ENCODE measurements around the gene SMAD4. TPM values are rescaled to one million over a fixed set of nuclear protein-coding genes. Genes with fewer than 3 reads are reported as not detected.

SMAD4 gene
- total RNA-seq, 1 experiment from 2014 or later, result 96.3 TPM

DNA sequence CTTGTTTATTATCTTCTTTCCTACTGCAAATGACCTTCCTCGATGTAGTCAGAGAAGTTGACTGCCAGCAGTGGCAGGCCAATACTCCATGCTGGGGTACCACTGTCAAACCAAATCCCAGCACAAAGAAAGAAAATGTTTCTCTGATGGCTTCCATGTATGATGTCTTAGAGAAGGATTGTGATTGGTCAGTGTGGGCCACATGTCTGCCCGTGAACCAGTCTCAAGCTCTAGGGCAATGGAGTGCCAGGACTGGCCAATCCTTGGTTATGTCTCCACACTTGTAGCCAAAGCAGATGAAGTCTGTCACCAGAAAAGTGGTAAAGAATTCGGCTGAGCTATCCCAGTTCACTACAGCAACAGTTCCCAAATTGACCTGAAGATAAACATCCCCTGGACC lies 17.6 kb upstream of the SMAD4 start:
- ChIA-PET CTCF (no interaction called here), RAD21 (ENCODE audit: low non-redundant PET in 1 of 2, low total read pairs in 2 of 2, uncharacterized antibody in 2 of 2, unreplicated experiment in 2 of 2) (no interaction called here), POLR2A (no interaction called here)
- H3K4me3 ChIP-seq (replicated peaks in 1 of 2; ENCODE audit: low read depth in 1 of 2, low read length in 2 of 2), result no peak overlapping the region
- TF ChIP-seq, protein P1, sequence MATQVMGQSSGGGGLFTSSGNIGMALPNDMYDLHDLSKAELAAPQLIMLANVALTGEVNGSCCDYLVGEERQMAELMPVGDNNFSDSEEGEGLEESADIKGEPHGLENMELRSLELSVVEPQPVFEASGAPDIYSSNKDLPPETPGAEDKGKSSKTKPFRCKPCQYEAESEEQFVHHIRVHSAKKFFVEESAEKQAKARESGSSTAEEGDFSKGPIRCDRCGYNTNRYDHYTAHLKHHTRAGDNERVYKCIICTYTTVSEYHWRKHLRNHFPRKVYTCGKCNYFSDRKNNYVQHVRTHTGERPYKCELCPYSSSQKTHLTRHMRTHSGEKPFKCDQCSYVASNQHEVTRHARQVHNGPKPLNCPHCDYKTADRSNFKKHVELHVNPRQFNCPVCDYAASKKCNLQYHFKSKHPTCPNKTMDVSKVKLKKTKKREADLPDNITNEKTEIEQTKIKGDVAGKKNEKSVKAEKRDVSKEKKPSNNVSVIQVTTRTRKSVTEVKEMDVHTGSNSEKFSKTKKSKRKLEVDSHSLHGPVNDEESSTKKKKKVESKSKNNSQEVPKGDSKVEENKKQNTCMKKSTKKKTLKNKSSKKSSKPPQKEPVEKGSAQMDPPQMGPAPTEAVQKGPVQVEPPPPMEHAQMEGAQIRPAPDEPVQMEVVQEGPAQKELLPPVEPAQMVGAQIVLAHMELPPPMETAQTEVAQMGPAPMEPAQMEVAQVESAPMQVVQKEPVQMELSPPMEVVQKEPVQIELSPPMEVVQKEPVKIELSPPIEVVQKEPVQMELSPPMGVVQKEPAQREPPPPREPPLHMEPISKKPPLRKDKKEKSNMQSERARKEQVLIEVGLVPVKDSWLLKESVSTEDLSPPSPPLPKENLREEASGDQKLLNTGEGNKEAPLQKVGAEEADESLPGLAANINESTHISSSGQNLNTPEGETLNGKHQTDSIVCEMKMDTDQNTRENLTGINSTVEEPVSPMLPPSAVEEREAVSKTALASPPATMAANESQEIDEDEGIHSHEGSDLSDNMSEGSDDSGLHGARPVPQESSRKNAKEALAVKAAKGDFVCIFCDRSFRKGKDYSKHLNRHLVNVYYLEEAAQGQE (IDR thresholded peaks at IDR 0.05; ENCODE audit: low read depth), result no peak
- no peak for TF ChIP-seq FOSL1 (IDR thresholded peaks at IDR 0.05; ENCODE audit: low read depth)
- TF ChIP-seq CBX3 (IDR thresholded peaks at IDR 0.05; ENCODE audit: low read depth), result no peak
- no peak for TF ChIP-seq TCF7L2 (IDR thresholded peaks at IDR 0.05; ENCODE audit: borderline replicate concordance, extremely low read depth, insufficient read depth, insufficient read length)
- no peak for TF ChIP-seq EGR1 (IDR thresholded peaks at IDR 0.05; ENCODE audit: low read depth)
- no peak for TF ChIP-seq RAD21 (IDR thresholded peaks at IDR 0.05; ENCODE audit: low read depth)
- TF ChIP-seq SRF (IDR thresholded peaks at IDR 0.05; ENCODE audit: low read depth), result no peak
- no peak for TF ChIP-seq SIN3A (IDR thresholded peaks at IDR 0.05; ENCODE audit: low read depth)
- TF ChIP-seq POLR2A (IDR thresholded peaks at IDR 0.05; ENCODE audit: borderline replicate concordance, extremely low read depth, insufficient read depth, insufficient read length), result no peak
- TF ChIP-seq EZH2phosphoT487 (IDR thresholded peaks at IDR 0.05; ENCODE audit: borderline replicate concordance), result no peak
- TF ChIP-seq, protein P2, sequence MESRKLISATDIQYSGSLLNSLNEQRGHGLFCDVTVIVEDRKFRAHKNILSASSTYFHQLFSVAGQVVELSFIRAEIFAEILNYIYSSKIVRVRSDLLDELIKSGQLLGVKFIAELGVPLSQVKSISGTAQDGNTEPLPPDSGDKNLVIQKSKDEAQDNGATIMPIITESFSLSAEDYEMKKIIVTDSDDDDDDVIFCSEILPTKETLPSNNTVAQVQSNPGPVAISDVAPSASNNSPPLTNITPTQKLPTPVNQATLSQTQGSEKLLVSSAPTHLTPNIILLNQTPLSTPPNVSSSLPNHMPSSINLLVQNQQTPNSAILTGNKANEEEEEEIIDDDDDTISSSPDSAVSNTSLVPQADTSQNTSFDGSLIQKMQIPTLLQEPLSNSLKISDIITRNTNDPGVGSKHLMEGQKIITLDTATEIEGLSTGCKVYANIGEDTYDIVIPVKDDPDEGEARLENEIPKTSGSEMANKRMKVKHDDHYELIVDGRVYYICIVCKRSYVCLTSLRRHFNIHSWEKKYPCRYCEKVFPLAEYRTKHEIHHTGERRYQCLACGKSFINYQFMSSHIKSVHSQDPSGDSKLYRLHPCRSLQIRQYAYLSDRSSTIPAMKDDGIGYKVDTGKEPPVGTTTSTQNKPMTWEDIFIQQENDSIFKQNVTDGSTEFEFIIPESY (IDR thresholded peaks at IDR 0.05; ENCODE audit: extremely low read depth, insufficient replicate concordance, low read length), result no peak
- no peak for TF ChIP-seq CEBPB (IDR thresholded peaks at IDR 0.05; ENCODE audit: low read depth)
- no peak for TF ChIP-seq ZFX (IDR thresholded peaks at IDR 0.05)
- TF ChIP-seq, protein P3, sequence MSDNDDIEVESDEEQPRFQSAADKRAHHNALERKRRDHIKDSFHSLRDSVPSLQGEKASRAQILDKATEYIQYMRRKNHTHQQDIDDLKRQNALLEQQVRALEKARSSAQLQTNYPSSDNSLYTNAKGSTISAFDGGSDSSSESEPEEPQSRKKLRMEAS (IDR thresholded peaks at IDR 0.05), result no peak
- no peak for TF ChIP-seq ZNF274 (IDR thresholded peaks at IDR 0.05; ENCODE audit: low read depth, low read length)
- TF ChIP-seq JUND (IDR thresholded peaks at IDR 0.05), result no peak
- no peak for TF ChIP-seq SP1 (IDR thresholded peaks at IDR 0.05; ENCODE audit: low read depth)
- TF ChIP-seq POLR2AphosphoS5 (IDR thresholded peaks at IDR 0.05; ENCODE audit: low read depth, low read length), result no peak
- TF ChIP-seq, protein P4, sequence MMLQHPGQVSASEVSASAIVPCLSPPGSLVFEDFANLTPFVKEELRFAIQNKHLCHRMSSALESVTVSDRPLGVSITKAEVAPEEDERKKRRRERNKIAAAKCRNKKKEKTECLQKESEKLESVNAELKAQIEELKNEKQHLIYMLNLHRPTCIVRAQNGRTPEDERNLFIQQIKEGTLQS (IDR thresholded peaks at IDR 0.05), result no peak
- TF ChIP-seq ELF1 (IDR thresholded peaks at IDR 0.05; ENCODE audit: borderline replicate concordance, low read depth), result no peak
- no peak for DNase-seq (ENCODE audit: low read depth, low spot score)
- H3K9me2 ChIP-seq (ENCODE audit: insufficient read depth), result no peaks in the 10 kb centered on the region
- no peak overlapping the region for H3K27ac ChIP-seq (ENCODE audit: low read depth, low read length)
- H3K79me2 ChIP-seq (ENCODE audit: insufficient read depth, low read length), result no peaks in the 10 kb centered on the region
- no peaks in the 10 kb centered on the region for H3K9me3 ChIP-seq (ENCODE audit: control insufficient read depth in 1 of 2, insufficient read depth in 1 of 2, low read depth in 1 of 2, low read length in 2 of 2)
- no peaks in the 10 kb centered on the region for H3K36me3 ChIP-seq (ENCODE audit: control insufficient read depth in 1 of 2, insufficient read depth in 2 of 2, low read length in 2 of 2)
- no peak overlapping the region for H3K9ac ChIP-seq (ENCODE audit: low read length)
- ATAC-seq, result no peak
- no peaks in the 10 kb centered on the region for H4K20me1 ChIP-seq (ENCODE audit: insufficient read depth)
- intact Hi-C loops (cut with micrococcal nuclease), result no loop called here
- H3K4me1 ChIP-seq (ENCODE audit: control insufficient read depth in 1 of 2, insufficient read depth in 2 of 2, low read length in 2 of 2), result no peaks in the 10 kb centered on the region
- no peak overlapping the region for H2AFZ ChIP-seq (ENCODE audit: low read depth, low read length, poor library complexity, severe bottlenecking)
- no peaks in the 10 kb centered on the region for H3K27me3 ChIP-seq (ENCODE audit: insufficient read depth, low read length)
- no TSS peak for BruUV-seq (replicated peaks)
- no peak overlapping the region for H3K4me2 ChIP-seq (ENCODE audit: low read length)

All from HCT116 (cell line).